Measurements from ENCODE around the gene SSC4D. TPM values are rescaled to one million over a fixed set of nuclear protein-coding genes. Genes with fewer than 3 reads are reported as not detected.
"Not testable (repeated sequence)": the region's sequence is repeated elsewhere in the genome, so short reads cannot be mapped to it uniquely, and the experiment has no call there.

Gene SSC4D
- total and polyA plus RNA-seq, 2 experiments from 2014 or later: 4.9 to 11.4 TPM

- TF ChIP-seq CREB1 (CRISPR knock-in tag; IDR thresholded peaks at IDR 0.05; ENCODE audit: low read depth) (no peak), EZH2 (IDR thresholded peaks at IDR 0.05; ENCODE audit: low read depth, unreplicated experiment) (no peak), ZNF331 (CRISPR knock-in tag; IDR thresholded peaks at IDR 0.05; ENCODE audit: low read depth) (no peak), POLR2AphosphoS5 (IDR thresholded peaks at IDR 0.05; ENCODE audit: low read depth) (no peak), NANOG (IDR thresholded peaks at IDR 0.05; ENCODE audit: borderline replicate concordance) (no peak), REST (IDR thresholded peaks at IDR 0.05; ENCODE audit: unreplicated experiment) (no peak)
Measured at GRCh38 chr7:76407718-76408117, 1.8 kb downstream of the SSC4D start (continued).

- Histone ChIP-seq H3K9me2 (ENCODE audit: insufficient read depth) (no peaks in the 10 kb centered on the region), H3K4me3 (no peak overlapping the region), H3K27ac (ENCODE audit: low read depth) (no peak overlapping the region), H3K4me1 (ENCODE audit: insufficient read depth) (peaks cover 10% of the 10 kb centered on the region), H3K27me3 (ENCODE audit: insufficient read depth) (no peaks in the 10 kb centered on the region), H3K4me2 (no peak overlapping the region), H3F3A (replicated peaks; ENCODE audit: low read depth) (peaks cover 3% of the 10 kb centered on the region; the same call in 1 of the 2 replicates), H4K20me1 (replicated peaks; ENCODE audit: insufficient read depth) (no peaks in the 10 kb centered on the region), H3K36me3 (ENCODE audit: insufficient read depth) (no peaks in the 10 kb centered on the region), H2AFZ (no peak overlapping the region), H3K79me2 (replicated peaks; ENCODE audit: insufficient read depth) (no peaks in the 10 kb centered on the region)
- H3K36me3 Mint-ChIP-seq (ENCODE audit: low read depth): no peaks in the 10 kb centered on the region; the same call in 2 of the 3 replicates
- no peak overlapping the region for H3K27ac Mint-ChIP-seq
- H3K9me3 Mint-ChIP-seq: no peaks in the 10 kb centered on the region
- ATAC-seq: no peak
- no peak overlapping the region for H3K4me3 Mint-ChIP-seq
- no peak for DNase-seq (ENCODE audit: low spot score)
- TF ChIP-seq JUNB (IDR thresholded peaks at IDR 0.05; ENCODE audit: unreplicated experiment): no peak
- no peak for TF ChIP-seq CREB1 (CRISPR knock-in tag; IDR thresholded peaks at IDR 0.05; ENCODE audit: low read depth)
- TF ChIP-seq EZH2 (IDR thresholded peaks at IDR 0.05; ENCODE audit: low read depth, unreplicated experiment): no peak
- H3K4me1 Mint-ChIP-seq: peaks cover 23% of the 10 kb centered on the region
- peaks cover 14% of the 10 kb centered on the region for H3K27me3 Mint-ChIP-seq (ENCODE audit: insufficient read depth, low read depth, poor library complexity)
Measured at GRCh38 chr7:76405738-76406137, 3.8 kb downstream of the SSC4D start.

- no peaks in the 10 kb centered on the region for H3K9me3 Mint-ChIP-seq
- no peaks in the 10 kb centered on the region; the same call in 2 of the 3 replicates for H3K36me3 Mint-ChIP-seq (ENCODE audit: low read depth)
- no peaks in the 10 kb centered on the region for H3K36me3 ChIP-seq (ENCODE audit: insufficient read depth)
- no peaks in the 10 kb centered on the region for H3K27me3 ChIP-seq (ENCODE audit: insufficient read depth)
- TF ChIP-seq JUNB (IDR thresholded peaks at IDR 0.05; ENCODE audit: unreplicated experiment) (no peak), EZH2 (IDR thresholded peaks at IDR 0.05; ENCODE audit: low read depth, unreplicated experiment) (no peak), ZNF331 (CRISPR knock-in tag; IDR thresholded peaks at IDR 0.05; ENCODE audit: low read depth) (no peak), ETS1 (IDR thresholded peaks at IDR 0.05) (no peak), CREB1 (CRISPR knock-in tag; IDR thresholded peaks at IDR 0.05; ENCODE audit: low read depth) (no peak), STAT1 (IDR thresholded peaks at IDR 0.05; ENCODE audit: unreplicated experiment) (no peak), EZH2phosphoT487 (IDR thresholded peaks at IDR 0.05; ENCODE audit: unreplicated experiment) (no peak)
- no peak for DNase-seq (ENCODE audit: low spot score)
- H3K4me1 ChIP-seq (ENCODE audit: insufficient read depth): no peaks in the 10 kb centered on the region; the same call in 1 of the 2 replicates
- no peak overlapping the region for H3K4me3 Mint-ChIP-seq
- H3K4me2 ChIP-seq: no peak overlapping the region
- H2AFZ ChIP-seq: no peak overlapping the region
- H3F3A ChIP-seq (replicated peaks; ENCODE audit: low read depth): peaks cover 3% of the 10 kb centered on the region; the same call in 1 of the 2 replicates
- H3K27me3 Mint-ChIP-seq (ENCODE audit: insufficient read depth, low read depth, poor library complexity): peaks cover 13% of the 10 kb centered on the region
- H3K4me1 Mint-ChIP-seq: peaks cover 18% of the 10 kb centered on the region
- no peak for ATAC-seq
- H3K9me2 ChIP-seq (ENCODE audit: insufficient read depth): no peaks in the 10 kb centered on the region
- H3K4me3 ChIP-seq: no peak overlapping the region
- H3K79me2 ChIP-seq (replicated peaks; ENCODE audit: insufficient read depth): no peaks in the 10 kb centered on the region
- no peak overlapping the region for H3K27ac Mint-ChIP-seq
- no peak overlapping the region for H3K27ac ChIP-seq (ENCODE audit: low read depth)
- no peaks in the 10 kb centered on the region for H4K20me1 ChIP-seq (replicated peaks; ENCODE audit: insufficient read depth)
Measured at GRCh38 chr7:76403780-76404494, 5.6 kb downstream of the SSC4D start.

- H3F3A ChIP-seq (replicated peaks; ENCODE audit: low read depth); DNase-seq (ENCODE audit: low spot score); H3K27me3 ChIP-seq (ENCODE audit: insufficient read depth); H3K27ac Mint-ChIP-seq; H3K4me1 ChIP-seq (ENCODE audit: insufficient read depth); ATAC-seq; H2AFZ ChIP-seq; H3K4me2 ChIP-seq; H3K79me2 ChIP-seq (replicated peaks; ENCODE audit: insufficient read depth); H3K27ac ChIP-seq (ENCODE audit: low read depth); H3K4me3 Mint-ChIP-seq; H4K20me1 ChIP-seq (replicated peaks; ENCODE audit: insufficient read depth); H3K9me2 ChIP-seq (ENCODE audit: insufficient read depth); H3K36me3 ChIP-seq (ENCODE audit: insufficient read depth); H3K9me3 Mint-ChIP-seq; H3K4me3 ChIP-seq; H3K36me3 Mint-ChIP-seq (ENCODE audit: low read depth): not testable (repeated sequence)
- H3K27me3 Mint-ChIP-seq (ENCODE audit: insufficient read depth, low read depth, poor library complexity): peaks cover 19% of the 10 kb centered on the region
- peaks cover 11% of the 10 kb centered on the region for H3K4me1 Mint-ChIP-seq
Measured at GRCh38 chr7:76403097-76403496, 6.4 kb downstream of the SSC4D start.
